CD4-positive, alpha-beta memory T cell (primary cell): ENCODE data around the gene RASSF7. TPM values are rescaled to one million over a fixed set of nuclear protein-coding genes. Genes with fewer than 3 reads are reported as not detected.

Source experiments
- microRNA-seq: library from miRNA; unstranded; fragments of <30 nt; microRNA quantifications from one replicate; pipeline ENCODE4 v1.2.0, GENCODE V29; 2021; ENCODE audit warnings: borderline replicate concordance, borderline number of aligned reads, borderline microRNAs expressed, mixed read lengths
- polyA plus RNA-seq, 2 donors: library from polyadenylated mRNA; unstranded; fragments of 300-500 nt; fragmentation: Illumina TruSeq; gene quantifications; one replicate each; pipeline ENCODE4 v1.2.3, GENCODE V29; 2021
- total RNA-seq, 2 experiments: library from RNA; stranded (reverse); gene quantifications; one replicate each; pipeline ENCODE4 v1.2.3, GENCODE V29; 2021

RASSF7 gene
- total and polyA plus RNA-seq, 4 experiments from 2014 or later = 38.4 to 55.2 (median 48.2) TPM

Small RNAs within 50 kb of the gene (microRNA-seq; reads per million reads assigned to microRNA genes)
- 15.1 reads per million, percentile 47 among the genes with 10 or more reads in this experiment for gene MIR210

Other genes with a start within 250 kb of the RASSF7 start
- 100 to 1,000 TPM; 119 to 121 TPM for gene IFITM1, start 246.9 kb upstream of the RASSF7 start, total RNA-seq
- 1,000 to 10,000 TPM; 2,073 to 2,173 TPM for gene IFITM1, start 246.9 kb upstream of the RASSF7 start, polyA plus RNA-seq
- 1 to 10 TPM; 6.2 to 7.2 TPM for gene IFITM3, start 240.1 kb upstream of the RASSF7 start, total RNA-seq
- 100 to 1,000 TPM in 1 of 2 donors, 1 to 10 TPM in 1; 9.1 to 108 TPM for gene IFITM3, start 240.1 kb upstream of the RASSF7 start, polyA plus RNA-seq
- 1 to 10 TPM; 2.2 to 2.4 TPM for gene B4GALNT4, start 191.5 kb upstream of the RASSF7 start, total RNA-seq
- gene B4GALNT4, start 191.5 kb upstream of the RASSF7 start, polyA plus RNA-seq = not detected
- gene PKP3, start 166.8 kb upstream of the RASSF7 start, total RNA-seq = not detected
- under 1 TPM in 1 of 2 donors, not detected in 1; 0.14 TPM for gene PKP3, start 166.8 kb upstream of the RASSF7 start, polyA plus RNA-seq
- gene SIGIRR, start 146.0 kb upstream of the RASSF7 start, total RNA-seq = 100 to 1,000 TPM; 437 to 440 TPM
- gene SIGIRR, start 146.0 kb upstream of the RASSF7 start, polyA plus RNA-seq = 100 to 1,000 TPM; 235 to 242 TPM
- 100 to 1,000 TPM; 120 to 123 TPM for gene ANO9, start 119.0 kb upstream of the RASSF7 start, total RNA-seq
- gene ANO9, start 119.0 kb upstream of the RASSF7 start, polyA plus RNA-seq = 10 to 100 TPM in 1 of 2 donors, 1 to 10 TPM in 1; 9.4 to 15.5 TPM
- gene PTDSS2, start 110.7 kb upstream of the RASSF7 start, total RNA-seq = 10 to 100 TPM; 23.3 to 26.1 TPM
- 1 to 10 TPM; 5.5 to 6.3 TPM for gene PTDSS2, start 110.7 kb upstream of the RASSF7 start, polyA plus RNA-seq
- gene RNH1, start 53.7 kb upstream of the RASSF7 start, total RNA-seq = 100 to 1,000 TPM in 1 of 2 experiments, 10 to 100 TPM in 1; 98.4 to 105 TPM
- gene RNH1, start 53.7 kb upstream of the RASSF7 start, polyA plus RNA-seq = 100 to 1,000 TPM; 164 to 187 TPM
- gene HRAS, start 25.4 kb upstream of the RASSF7 start, total RNA-seq = 10 to 100 TPM; 36.7 to 42.5 TPM
- 10 to 100 TPM; 12.9 to 28.5 TPM for gene HRAS, start 25.4 kb upstream of the RASSF7 start, polyA plus RNA-seq
- gene LRRC56, start 23.4 kb upstream of the RASSF7 start, total RNA-seq = 1 to 10 TPM; 4.4 to 4.6 TPM
- gene LRRC56, start 23.4 kb upstream of the RASSF7 start, polyA plus RNA-seq = 1 to 10 TPM in 1 of 2 donors, under 1 TPM in 1; 0.24 to 1.5 TPM
- gene LMNTD2, start 232 bp upstream of the RASSF7 start, total RNA-seq = 1 to 10 TPM; 7.0 to 8.1 TPM
- gene LMNTD2, start 232 bp upstream of the RASSF7 start, polyA plus RNA-seq = 1 to 10 TPM in 1 of 2 donors, under 1 TPM in 1; 0.94 to 1.3 TPM
- gene PHRF1, start 15.5 kb downstream of the RASSF7 start, total RNA-seq = 10 to 100 TPM; 49.2 to 54.5 TPM
- 10 to 100 TPM in 1 of 2 donors, under 1 TPM in 1; 0.93 to 17.0 TPM for gene PHRF1, start 15.5 kb downstream of the RASSF7 start, polyA plus RNA-seq
- gene IRF7, start 55.0 kb downstream of the RASSF7 start, total RNA-seq = 10 to 100 TPM; 67.6 to 76.6 TPM
- 10 to 100 TPM; 20.8 to 37.4 TPM for gene IRF7, start 55.0 kb downstream of the RASSF7 start, polyA plus RNA-seq
- gene CDHR5, start 64.0 kb downstream of the RASSF7 start, total RNA-seq = not detected
- gene CDHR5, start 64.0 kb downstream of the RASSF7 start, polyA plus RNA-seq = not detected
- gene SCT, start 66.2 kb downstream of the RASSF7 start, total RNA-seq = not detected
- gene SCT, start 66.2 kb downstream of the RASSF7 start, polyA plus RNA-seq = not detected
- 1 to 10 TPM in 1 of 2 experiments, under 1 TPM in 1; 0.64 to 1.0 TPM for gene DRD4, start 76.3 kb downstream of the RASSF7 start, total RNA-seq
- not detected for gene DRD4, start 76.3 kb downstream of the RASSF7 start, polyA plus RNA-seq
- gene DEAF1, start 134.3 kb downstream of the RASSF7 start, total RNA-seq = 10 to 100 TPM; 41.3 to 44.3 TPM
- 10 to 100 TPM; 34.5 to 50.8 TPM for gene DEAF1, start 134.3 kb downstream of the RASSF7 start, polyA plus RNA-seq
- 10 to 100 TPM; 44.7 to 47.3 TPM for gene TMEM80, start 134.8 kb downstream of the RASSF7 start, total RNA-seq
- gene TMEM80, start 134.8 kb downstream of the RASSF7 start, polyA plus RNA-seq = 10 to 100 TPM; 27.0 to 32.6 TPM
- 10 to 100 TPM; 17.4 to 17.8 TPM for gene EPS8L2, start 145.3 kb downstream of the RASSF7 start, total RNA-seq
- 10 to 100 TPM; 15.4 to 19.5 TPM for gene EPS8L2, start 145.3 kb downstream of the RASSF7 start, polyA plus RNA-seq
- gene TALDO1, start 186.5 kb downstream of the RASSF7 start, total RNA-seq = 10 to 100 TPM; 80.4 to 90.5 TPM
- 100 to 1,000 TPM; 174 to 244 TPM for gene TALDO1, start 186.5 kb downstream of the RASSF7 start, polyA plus RNA-seq
- 10 to 100 TPM; 51.5 to 64.9 TPM for gene GATD1, start 216.5 kb downstream of the RASSF7 start, total RNA-seq
- gene GATD1, start 216.5 kb downstream of the RASSF7 start, polyA plus RNA-seq = 10 to 100 TPM in 1 of 2 donors, 1 to 10 TPM in 1; 4.3 to 15.0 TPM
- gene CEND1, start 229.1 kb downstream of the RASSF7 start, total RNA-seq = under 1 TPM in 1 of 2 experiments, not detected in 1; 0.19 TPM
- gene CEND1, start 229.1 kb downstream of the RASSF7 start, polyA plus RNA-seq = not detected
- 10 to 100 TPM; 24.0 to 24.1 TPM for gene SLC25A22, start 237.3 kb downstream of the RASSF7 start, total RNA-seq
- gene SLC25A22, start 237.3 kb downstream of the RASSF7 start, polyA plus RNA-seq = 10 to 100 TPM in 1 of 2 donors, 1 to 10 TPM in 1; 9.4 to 13.5 TPM
- gene PIDD1, start 244.3 kb downstream of the RASSF7 start, total RNA-seq = 10 to 100 TPM; 32.5 to 34.8 TPM
- gene PIDD1, start 244.3 kb downstream of the RASSF7 start, polyA plus RNA-seq = 1 to 10 TPM; 7.0 to 7.8 TPM
- 1,000 to 10,000 TPM; 4,870 to 5,155 TPM for gene RPLP2, start 249.0 kb downstream of the RASSF7 start, total RNA-seq
- gene RPLP2, start 249.0 kb downstream of the RASSF7 start, polyA plus RNA-seq = 1,000 to 10,000 TPM; 1,822 to 3,757 TPM